SU-DHL-6 (cell line): ENCODE results near the gene ANO6.

Source experiments
- CTCF ChIP-seq: fragments of 200-600 bp; sonication (generic); IDR thresholded peaks from one replicate; pipeline ENCODE4 v1.5.1; 2017; ENCODE audit warnings: antibody characterized with exemption, mild to moderate bottlenecking, low read length, moderate library complexity; ENCODE audit not compliant: insufficient read depth, poor library complexity, severe bottlenecking
- EZH2phosphoT487 ChIP-seq: fragments of 200-600 bp; sonication (generic), shearing (Covaris generic); conservative IDR thresholded peaks from 2 replicates; pipeline ENCODE4 v1.6.1; 2018; ENCODE audit warnings: mild to moderate bottlenecking, antibody characterized with exemption, low read length, moderate library complexity, mixed read lengths

- TF ChIP-seq CTCF = no peak
- TF ChIP-seq EZH2phosphoT487 = no peak
Measured at GRCh38 chr12:45203767-45204166, 12.1 kb upstream of the ANO6 start.
